ENCODE measurements around the gene LINGO1. TPM values are rescaled to one million over a fixed set of nuclear protein-coding genes. Genes with fewer than 3 reads are reported as not detected.

LINGO1 gene
- total RNA-seq, 1 donor from 2014 or later = 4.5 TPM

DNA sequence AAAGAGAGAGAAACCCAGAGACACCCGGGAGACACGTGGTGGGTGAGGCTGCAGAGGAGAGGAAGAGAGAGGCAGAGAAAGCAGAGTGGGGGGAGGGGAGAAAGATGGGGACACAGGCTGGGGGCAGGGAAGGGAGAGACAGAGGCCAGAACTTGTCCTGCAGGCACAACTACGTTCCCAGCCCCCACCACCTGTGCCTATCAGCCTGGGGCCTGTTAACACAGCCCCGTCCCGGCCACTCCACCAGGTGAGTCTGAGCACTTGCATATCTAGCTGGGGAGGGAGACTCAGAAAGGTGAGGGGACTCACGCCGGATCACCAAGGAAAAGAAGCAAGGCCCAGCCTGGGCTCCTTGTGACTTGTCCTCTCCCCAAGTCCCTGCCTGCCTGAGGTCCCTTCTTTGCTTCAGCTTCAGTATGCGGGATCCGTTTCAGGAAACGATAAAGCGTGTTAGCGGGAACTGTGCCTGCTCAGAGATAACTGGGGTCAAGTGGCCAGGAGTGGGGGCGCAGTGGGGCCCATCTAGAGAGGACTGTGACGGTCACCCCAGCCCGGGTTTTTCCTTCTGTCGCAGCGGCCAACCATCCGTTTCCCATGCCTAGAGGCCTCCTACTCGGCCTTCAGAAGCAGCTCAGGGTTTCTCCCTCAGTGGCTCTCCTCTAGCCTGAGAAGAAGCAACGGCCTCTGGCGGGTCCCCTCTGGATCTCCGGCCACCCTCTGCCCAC is 10.3 kb downstream of the LINGO1 start:
- H3K4me3 ChIP-seq (ENCODE audit: insufficient read depth, low read depth, low read length) = no peak overlapping the region
- H3K9me3 ChIP-seq (ENCODE audit: insufficient read depth, low read depth, low read length) = no peaks in the 10 kb centered on the region
- H3K9ac ChIP-seq (ENCODE audit: low read length) = no peak overlapping the region
- no peak overlapping the region for H3K27ac Mint-ChIP-seq (ENCODE audit: unreplicated experiment)
- no peak overlapping the region for H2AFZ ChIP-seq (ENCODE audit: low read depth, low read length)
- H3K36me3 Mint-ChIP-seq (ENCODE audit: low read depth, unreplicated experiment) = no peaks in the 10 kb centered on the region
- FAIRE-seq (no peak), DNase-seq (ENCODE audit: low read depth) (no peak)
- peaks cover 22% of the 10 kb centered on the region for H3K27me3 Mint-ChIP-seq (ENCODE audit: low read depth, unreplicated experiment)
- no peaks in the 10 kb centered on the region for H3K79me2 ChIP-seq (ENCODE audit: insufficient read depth, low read length)
- peaks cover 12% of the 10 kb centered on the region for H3K4me1 Mint-ChIP-seq (ENCODE audit: low read depth, unreplicated experiment)
- H3K4me3 Mint-ChIP-seq (ENCODE audit: unreplicated experiment) = no peak overlapping the region
- no peaks in the 10 kb centered on the region for H3K36me3 ChIP-seq (ENCODE audit: insufficient read depth, low read length)
- H3K9me3 Mint-ChIP-seq (ENCODE audit: unreplicated experiment) = peaks cover 1% of the 10 kb centered on the region
- peaks cover 5% of the 10 kb centered on the region for H3K27me3 ChIP-seq (ENCODE audit: insufficient read depth, low read length)
- no peak overlapping the region for H3K4me2 ChIP-seq (ENCODE audit: low read length)
- H3K27ac ChIP-seq (ENCODE audit: low read depth, low read length) = no peak overlapping the region
- H3K4me1 ChIP-seq (ENCODE audit: insufficient read depth, low read length) = no peaks in the 10 kb centered on the region
- no peak for TF ChIP-seq EZH2 (IDR thresholded peaks at IDR 0.05; ENCODE audit: insufficient read depth, low read length)
- TF ChIP-seq, protein P1, sequence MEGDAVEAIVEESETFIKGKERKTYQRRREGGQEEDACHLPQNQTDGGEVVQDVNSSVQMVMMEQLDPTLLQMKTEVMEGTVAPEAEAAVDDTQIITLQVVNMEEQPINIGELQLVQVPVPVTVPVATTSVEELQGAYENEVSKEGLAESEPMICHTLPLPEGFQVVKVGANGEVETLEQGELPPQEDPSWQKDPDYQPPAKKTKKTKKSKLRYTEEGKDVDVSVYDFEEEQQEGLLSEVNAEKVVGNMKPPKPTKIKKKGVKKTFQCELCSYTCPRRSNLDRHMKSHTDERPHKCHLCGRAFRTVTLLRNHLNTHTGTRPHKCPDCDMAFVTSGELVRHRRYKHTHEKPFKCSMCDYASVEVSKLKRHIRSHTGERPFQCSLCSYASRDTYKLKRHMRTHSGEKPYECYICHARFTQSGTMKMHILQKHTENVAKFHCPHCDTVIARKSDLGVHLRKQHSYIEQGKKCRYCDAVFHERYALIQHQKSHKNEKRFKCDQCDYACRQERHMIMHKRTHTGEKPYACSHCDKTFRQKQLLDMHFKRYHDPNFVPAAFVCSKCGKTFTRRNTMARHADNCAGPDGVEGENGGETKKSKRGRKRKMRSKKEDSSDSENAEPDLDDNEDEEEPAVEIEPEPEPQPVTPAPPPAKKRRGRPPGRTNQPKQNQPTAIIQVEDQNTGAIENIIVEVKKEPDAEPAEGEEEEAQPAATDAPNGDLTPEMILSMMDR (IDR thresholded peaks at IDR 0.05; ENCODE audit: insufficient read depth, low read depth, low read length) = no peak
- no peaks in the 10 kb centered on the region for H4K20me1 ChIP-seq (ENCODE audit: insufficient read depth, low read length)

DNA sequence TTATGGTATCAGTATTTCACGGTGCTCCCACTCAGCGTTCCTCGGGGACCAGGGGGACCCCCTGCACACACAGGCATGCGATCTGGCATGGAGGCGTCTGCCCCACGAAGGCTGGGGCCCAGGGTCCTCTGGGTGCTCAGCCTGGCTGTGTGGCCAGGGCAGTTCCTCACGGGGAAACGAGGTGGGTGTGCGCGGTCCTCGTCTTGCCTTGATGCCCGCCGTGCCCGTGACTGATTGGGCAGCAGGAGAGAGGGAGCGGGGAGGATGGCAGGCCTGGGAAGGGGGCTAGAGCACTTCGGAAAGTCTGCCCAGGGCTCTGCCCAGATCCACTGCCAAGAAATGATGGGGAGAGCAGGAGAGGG is 10.9 kb downstream of the LINGO1 start:
- Histone ChIP-seq H3K4me3 (ENCODE audit: insufficient read depth, low read depth, low read length) (no peak overlapping the region), H3K4me1 (ENCODE audit: insufficient read depth, low read length) (no peaks in the 10 kb centered on the region), H3K9me3 (ENCODE audit: insufficient read depth, low read depth, low read length) (no peaks in the 10 kb centered on the region), H3K27ac (ENCODE audit: low read depth, low read length) (no peak overlapping the region), H3K79me2 (ENCODE audit: insufficient read depth, low read length) (no peaks in the 10 kb centered on the region), H3K9ac (ENCODE audit: low read length) (no peak overlapping the region), H4K20me1 (ENCODE audit: insufficient read depth, low read length) (no peaks in the 10 kb centered on the region), H3K4me2 (ENCODE audit: low read length) (no peak overlapping the region), H3K27me3 (ENCODE audit: insufficient read depth, low read length) (peaks cover 5% of the 10 kb centered on the region), H2AFZ (ENCODE audit: low read depth, low read length) (no peak overlapping the region), H3K36me3 (ENCODE audit: insufficient read depth, low read length) (no peaks in the 10 kb centered on the region)
- Mint-ChIP-seq H3K9me3 (ENCODE audit: unreplicated experiment) (peaks cover 1% of the 10 kb centered on the region), H3K4me1 (ENCODE audit: low read depth, unreplicated experiment) (peaks cover 12% of the 10 kb centered on the region), H3K27ac (ENCODE audit: unreplicated experiment) (no peak overlapping the region), H3K4me3 (ENCODE audit: unreplicated experiment) (no peak overlapping the region), H3K36me3 (ENCODE audit: low read depth, unreplicated experiment) (no peaks in the 10 kb centered on the region), H3K27me3 (ENCODE audit: low read depth, unreplicated experiment) (peaks cover 21% of the 10 kb centered on the region)
- FAIRE-seq (no peak), DNase-seq (ENCODE audit: low read depth) (no peak)
- TF ChIP-seq, protein P1 (IDR thresholded peaks at IDR 0.05; ENCODE audit: insufficient read depth, low read depth, low read length) = no peak
- TF ChIP-seq EZH2 (IDR thresholded peaks at IDR 0.05; ENCODE audit: insufficient read depth, low read length) = no peak

DNA sequence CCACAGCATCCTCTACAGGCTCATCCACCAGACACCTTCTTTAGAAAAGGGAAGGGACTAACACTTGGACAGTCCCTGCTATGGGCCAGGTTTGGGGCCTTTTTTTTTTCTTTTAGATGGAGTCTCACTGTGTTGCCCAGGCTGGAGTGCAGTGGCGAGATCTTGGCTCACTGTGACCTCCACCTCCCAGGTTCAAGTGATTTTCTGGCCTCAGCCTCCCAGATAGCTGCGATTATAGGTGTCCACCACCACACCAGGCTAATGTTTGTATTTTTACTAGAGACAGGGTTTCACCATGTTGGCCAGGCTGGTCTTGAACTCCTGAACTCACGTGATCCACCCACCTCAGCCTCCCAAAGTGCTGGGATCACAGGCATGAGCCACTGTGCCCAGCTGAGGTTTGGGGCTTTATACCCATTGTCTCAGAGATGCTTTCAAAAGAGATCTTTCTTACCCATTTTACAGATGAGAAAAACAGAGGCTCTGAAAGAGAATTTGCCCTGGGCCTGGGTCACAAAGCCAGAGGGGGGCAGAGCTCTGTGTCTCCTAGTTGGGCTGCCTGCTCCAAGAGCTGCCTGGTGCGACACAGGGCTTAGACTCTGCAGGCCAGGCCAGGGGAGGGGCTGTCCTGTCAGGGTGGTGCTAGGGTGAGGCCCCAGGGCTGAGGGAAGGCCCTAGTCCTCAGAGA is 11.6 kb downstream of the LINGO1 start:
- peaks cover 5% of the 10 kb centered on the region for H3K27me3 ChIP-seq (ENCODE audit: insufficient read depth, low read length)
- Mint-ChIP-seq H3K4me1 (ENCODE audit: low read depth, unreplicated experiment) (peaks cover 12% of the 10 kb centered on the region), H3K9me3 (ENCODE audit: unreplicated experiment) (peaks cover 3% of the 10 kb centered on the region)

More for the DNA sequence above, 11.6 kb downstream of the LINGO1 start:
- TF ChIP-seq, protein P1 (IDR thresholded peaks at IDR 0.05; ENCODE audit: insufficient read depth, low read depth, low read length) = no peak
- TF ChIP-seq EZH2 (IDR thresholded peaks at IDR 0.05; ENCODE audit: insufficient read depth, low read length) = no peak
- Histone ChIP-seq H4K20me1 (ENCODE audit: insufficient read depth, low read length) (no peaks in the 10 kb centered on the region), H3K4me3 (ENCODE audit: insufficient read depth, low read depth, low read length) (no peak overlapping the region), H3K27ac (ENCODE audit: low read depth, low read length) (no peak overlapping the region), H3K36me3 (ENCODE audit: insufficient read depth, low read length) (no peaks in the 10 kb centered on the region), H3K9me3 (ENCODE audit: insufficient read depth, low read depth, low read length) (no peaks in the 10 kb centered on the region), H3K4me1 (ENCODE audit: insufficient read depth, low read length) (no peaks in the 10 kb centered on the region), H3K9ac (ENCODE audit: low read length) (no peak overlapping the region), H3K4me2 (ENCODE audit: low read length) (no peak overlapping the region), H3K79me2 (ENCODE audit: insufficient read depth, low read length) (no peaks in the 10 kb centered on the region), H2AFZ (ENCODE audit: low read depth, low read length) (no peak overlapping the region)
- Mint-ChIP-seq H3K36me3 (ENCODE audit: low read depth, unreplicated experiment) (no peaks in the 10 kb centered on the region), H3K27ac (ENCODE audit: unreplicated experiment) (no peak overlapping the region), H3K4me3 (ENCODE audit: unreplicated experiment) (no peak overlapping the region), H3K27me3 (ENCODE audit: low read depth, unreplicated experiment) (peaks cover 21% of the 10 kb centered on the region)
- no peak for FAIRE-seq
- DNase-seq (ENCODE audit: low read depth) = no peak
